Stimulated activated memory B cell treated with anti-CD40 and anti-IgM and Interleukin-4, amounts not matched to agents 10 μg/mL and 1 μg/mL and 100 μg/mL, for 72 hours (primary cell): Measurements from ENCODE around the gene HNRNPDL.

Experiments used
- ATAC-seq: fragments of 150-1000 bp; cut with Tn5 transposase; 2 replicates; pipeline ENCODE4 v1.10.0; 2021
- H3K27ac Mint-ChIP-seq: one replicate; pipeline ENCODE4 v1.8.0; 2022; ENCODE audit warnings: mild to moderate bottlenecking, mixed read lengths
- H3K27me3 Mint-ChIP-seq: one replicate; pipeline ENCODE4 v1.8.0; 2022; ENCODE audit warnings: mixed read lengths
- H3K36me3 Mint-ChIP-seq: one replicate; pipeline ENCODE4 v1.8.0; 2022; ENCODE audit warnings: mixed read lengths
- H3K4me1 Mint-ChIP-seq: one replicate; pipeline ENCODE4 v1.8.0; 2022; ENCODE audit warnings: mixed read lengths
- H3K4me3 Mint-ChIP-seq: one replicate; pipeline ENCODE4 v1.8.0; 2022; ENCODE audit warnings: mild to moderate bottlenecking, moderate library complexity, mixed read lengths
- H3K9me3 Mint-ChIP-seq: one replicate; pipeline ENCODE4 v1.8.0; 2022; ENCODE audit warnings: mixed read lengths

The HNRNPDL gene

GRCh38 chr4:82447886-82448285 lies 17.6 kb upstream of the HNRNPDL start:
- no peaks in the 10 kb centered on the region for H3K9me3 Mint-ChIP-seq
- H3K4me3 Mint-ChIP-seq, result no peak overlapping the region
- H3K27me3 Mint-ChIP-seq, result no peaks in the 10 kb centered on the region
- H3K4me1 Mint-ChIP-seq, result no peaks in the 10 kb centered on the region
- H3K36me3 Mint-ChIP-seq, result peaks cover 45% of the 10 kb centered on the region
- ATAC-seq, result no peak
- H3K27ac Mint-ChIP-seq, result peak overlapping the region; percentile 8

DNA sequence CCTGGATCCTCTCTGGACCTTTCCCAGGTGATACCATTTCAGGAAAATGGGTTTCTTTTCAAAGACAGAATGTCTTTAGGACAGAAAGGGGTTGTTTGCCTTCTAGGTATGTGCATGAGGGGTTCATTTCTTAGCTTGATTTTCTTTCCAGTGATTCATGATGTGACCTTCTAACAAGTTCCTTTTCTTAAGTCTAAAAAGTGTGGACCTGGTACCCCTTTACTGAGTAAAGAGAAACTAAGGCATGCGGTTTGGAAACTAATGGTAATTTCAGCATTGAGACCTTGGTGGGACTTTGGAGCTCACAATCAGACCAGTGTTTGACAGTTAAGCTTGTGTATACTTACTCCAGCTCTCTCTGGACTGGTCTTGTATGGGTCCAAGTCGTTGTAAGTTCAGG lies 8.8 kb upstream of the HNRNPDL start:
- no peak overlapping the region for H3K27ac Mint-ChIP-seq
- no peaks in the 10 kb centered on the region for H3K9me3 Mint-ChIP-seq
- peaks cover 35% of the 10 kb centered on the region for H3K36me3 Mint-ChIP-seq
- no peak overlapping the region for H3K4me3 Mint-ChIP-seq
- H3K4me1 Mint-ChIP-seq, result peaks cover 45% of the 10 kb centered on the region
- no peak for ATAC-seq
- no peaks in the 10 kb centered on the region for H3K27me3 Mint-ChIP-seq

DNA sequence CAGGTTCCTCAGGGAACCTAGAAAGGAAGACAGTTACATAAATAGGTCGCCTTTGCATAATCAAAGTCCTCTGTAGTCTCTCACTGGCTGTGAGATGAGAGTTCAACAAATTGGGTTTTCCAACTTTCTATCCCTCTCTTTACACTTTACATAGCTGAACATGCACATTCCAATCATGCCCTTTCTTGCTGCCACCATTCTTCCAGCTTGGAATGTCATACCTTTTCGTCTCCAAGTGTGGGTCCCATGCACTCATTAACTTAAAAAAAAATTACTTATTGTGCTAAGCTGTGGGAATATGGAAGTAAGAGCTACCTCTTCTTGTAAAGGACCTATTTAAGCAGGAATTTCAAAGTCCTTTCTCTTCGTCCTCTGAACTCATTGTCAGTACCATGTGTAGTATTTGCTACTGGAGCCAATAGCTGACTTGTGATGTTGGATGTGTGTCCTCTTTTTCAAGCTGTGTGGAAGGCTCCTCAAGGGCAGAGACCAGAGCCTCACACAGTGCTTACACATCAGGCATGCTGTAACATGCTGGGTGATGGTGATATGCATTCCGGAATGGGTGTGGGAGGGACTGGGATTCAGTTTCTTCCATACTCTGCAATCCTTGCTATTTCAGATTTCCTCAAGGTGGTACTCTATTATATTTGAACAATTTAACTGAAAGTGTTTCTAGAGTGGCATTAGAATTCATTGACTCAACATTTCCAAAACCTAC lies 7.2 kb upstream of the HNRNPDL start:
- no peak for ATAC-seq
- no peak overlapping the region for H3K4me3 Mint-ChIP-seq
- no peak overlapping the region for H3K27ac Mint-ChIP-seq
- peaks cover 55% of the 10 kb centered on the region for H3K4me1 Mint-ChIP-seq
- H3K27me3 Mint-ChIP-seq, result no peaks in the 10 kb centered on the region
- H3K36me3 Mint-ChIP-seq, result peaks cover 36% of the 10 kb centered on the region
- no peaks in the 10 kb centered on the region for H3K9me3 Mint-ChIP-seq

- Mint-ChIP-seq H3K27me3 (no peaks in the 10 kb centered on the region), H3K36me3 (peaks cover 36% of the 10 kb centered on the region), H3K4me3 (no peak overlapping the region), H3K27ac (no peak overlapping the region), H3K4me1 (peaks cover 61% of the 10 kb centered on the region), H3K9me3 (no peaks in the 10 kb centered on the region)
- ATAC-seq, result no peak
These were observed 6.5 kb upstream of the HNRNPDL start for GRCh38 chr4:82436780-82437179.

DNA sequence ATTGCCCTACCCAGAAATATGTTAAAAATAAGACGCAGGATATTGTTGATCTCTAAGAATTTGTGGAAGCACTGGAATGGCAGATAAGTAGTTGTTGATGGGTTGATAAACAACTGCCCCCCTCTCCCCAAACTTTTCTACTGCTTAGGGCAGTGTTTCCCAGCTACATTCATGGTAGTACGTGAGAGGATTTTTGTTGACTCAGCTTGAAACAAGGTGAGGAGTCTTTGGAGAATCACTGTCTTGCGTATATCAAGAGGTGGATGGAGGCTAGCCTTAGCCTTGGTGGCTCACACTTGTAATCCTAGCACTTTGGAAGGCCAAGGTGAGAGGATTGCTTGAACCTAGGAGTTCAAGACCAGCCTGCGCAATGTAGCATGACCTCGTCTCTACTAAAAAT lies 5.9 kb upstream of the HNRNPDL start:
- Mint-ChIP-seq H3K36me3 (peaks cover 34% of the 10 kb centered on the region), H3K4me1 (peaks cover 63% of the 10 kb centered on the region), H3K27me3 (no peaks in the 10 kb centered on the region), H3K27ac (no peak overlapping the region), H3K9me3 (no peaks in the 10 kb centered on the region), H3K4me3 (no peak overlapping the region)
- no peak for ATAC-seq

GRCh38 chr4:82434949-82435348 lies 4.7 kb upstream of the HNRNPDL start:
- Mint-ChIP-seq H3K9me3 (no peaks in the 10 kb centered on the region), H3K27me3 (no peaks in the 10 kb centered on the region), H3K36me3 (peaks cover 30% of the 10 kb centered on the region), H3K4me3 (no peak overlapping the region), H3K27ac (no peak overlapping the region), H3K4me1 (peaks cover 61% of the 10 kb centered on the region)
- ATAC-seq, result no peak

GRCh38 chr4:82433791-82434190 lies 3.5 kb upstream of the HNRNPDL start:
- H3K9me3 Mint-ChIP-seq, result no peaks in the 10 kb centered on the region
- H3K4me1 Mint-ChIP-seq, result peaks cover 53% of the 10 kb centered on the region
- no peak overlapping the region for H3K27ac Mint-ChIP-seq
- H3K4me3 Mint-ChIP-seq, result no peak overlapping the region
- H3K27me3 Mint-ChIP-seq, result no peaks in the 10 kb centered on the region
- ATAC-seq, result no peak
- H3K36me3 Mint-ChIP-seq, result peaks cover 30% of the 10 kb centered on the region

- H3K9me3 Mint-ChIP-seq, result no peaks in the 10 kb centered on the region
- peaks cover 41% of the 10 kb centered on the region for H3K36me3 Mint-ChIP-seq
- H3K27ac Mint-ChIP-seq, result no peak overlapping the region
- no peaks in the 10 kb centered on the region for H3K27me3 Mint-ChIP-seq
- ATAC-seq, result no peak
- no peak overlapping the region for H3K4me3 Mint-ChIP-seq
- peaks cover 57% of the 10 kb centered on the region for H3K4me1 Mint-ChIP-seq
These were observed 2.3 kb upstream of the HNRNPDL start for GRCh38 chr4:82432596-82432995.

- peaks cover 57% of the 10 kb centered on the region for H3K4me1 Mint-ChIP-seq
These were observed 1.6 kb upstream of the HNRNPDL start for GRCh38 chr4:82431831-82432230.

DNA sequence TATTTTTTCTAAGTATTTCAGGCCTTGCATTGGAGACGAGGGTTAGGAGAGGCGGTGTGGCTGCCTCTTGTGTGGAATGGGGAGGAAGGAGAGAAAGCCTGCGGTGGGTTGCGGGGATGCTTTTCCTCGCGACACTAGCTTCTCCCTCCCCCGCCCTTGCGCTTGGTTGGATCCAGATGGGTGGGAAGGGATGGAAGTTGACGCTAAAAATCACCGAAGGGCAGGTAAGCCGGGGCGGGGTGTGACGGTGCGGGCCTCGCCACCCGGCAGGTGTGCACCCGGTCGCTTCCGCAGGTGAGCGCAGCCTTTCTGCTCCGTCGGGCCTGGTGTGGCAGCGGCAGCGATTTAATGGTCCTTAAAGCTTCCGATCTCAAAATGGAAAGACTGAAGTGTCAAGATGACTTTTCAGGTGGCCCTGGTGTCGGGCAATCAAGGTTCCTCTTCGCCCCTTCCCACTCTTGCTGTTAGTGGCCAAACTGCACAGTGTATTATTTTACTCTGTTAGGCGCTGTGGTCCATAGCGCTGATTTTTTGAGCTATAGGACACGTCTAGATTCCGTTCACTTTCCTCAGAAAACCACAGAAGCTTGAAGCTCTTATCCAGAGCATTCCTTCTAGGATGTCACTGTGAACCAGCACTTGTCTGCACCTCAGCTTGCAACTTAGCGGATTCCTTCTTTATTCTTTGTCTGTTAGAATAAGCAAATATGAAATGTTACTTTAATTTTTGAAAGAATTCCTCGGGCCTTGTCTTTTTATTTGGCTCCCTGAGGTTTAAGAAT lies 893 bp upstream of the HNRNPDL start:
- ATAC-seq, result no peak
- Mint-ChIP-seq H3K9me3 (no peaks in the 10 kb centered on the region), H3K4me3 (peak overlapping the region; percentile 98), H3K36me3 (peaks cover 44% of the 10 kb centered on the region), H3K27me3 (no peaks in the 10 kb centered on the region), H3K27ac (peak overlapping the region; percentile 97), H3K4me1 (peaks cover 60% of the 10 kb centered on the region)

More at GRCh38 chr4:82431831-82432230, 1.6 kb upstream of the HNRNPDL start:
- H3K27me3 Mint-ChIP-seq, result no peaks in the 10 kb centered on the region
- H3K4me3 Mint-ChIP-seq, result peak overlapping the region; percentile 21
- no peak for ATAC-seq
- no peak overlapping the region for H3K27ac Mint-ChIP-seq
- no peaks in the 10 kb centered on the region for H3K9me3 Mint-ChIP-seq
- H3K36me3 Mint-ChIP-seq, result peaks cover 41% of the 10 kb centered on the region

- H3K36me3 Mint-ChIP-seq, result peaks cover 45% of the 10 kb centered on the region
- ATAC-seq, result no peak
- no peaks in the 10 kb centered on the region for H3K27me3 Mint-ChIP-seq
- peak overlapping the region; percentile 98 for H3K4me3 Mint-ChIP-seq
- H3K4me1 Mint-ChIP-seq, result peaks cover 59% of the 10 kb centered on the region
- no peaks in the 10 kb centered on the region for H3K9me3 Mint-ChIP-seq
- peak overlapping the region; percentile 97 for H3K27ac Mint-ChIP-seq
These were observed 502 bp downstream of the HNRNPDL start for GRCh38 chr4:82429728-82430192.

GRCh38 chr4:82428969-82429727 lies 1.1 kb downstream of the HNRNPDL start:
- peak; percentile 83 for ATAC-seq
- Mint-ChIP-seq H3K36me3 (peaks cover 47% of the 10 kb centered on the region), H3K4me3 (peak overlapping the region; percentile 98), H3K27ac (peak overlapping the region; percentile 97), H3K4me1 (peaks cover 56% of the 10 kb centered on the region), H3K9me3 (no peaks in the 10 kb centered on the region), H3K27me3 (no peaks in the 10 kb centered on the region)

DNA sequence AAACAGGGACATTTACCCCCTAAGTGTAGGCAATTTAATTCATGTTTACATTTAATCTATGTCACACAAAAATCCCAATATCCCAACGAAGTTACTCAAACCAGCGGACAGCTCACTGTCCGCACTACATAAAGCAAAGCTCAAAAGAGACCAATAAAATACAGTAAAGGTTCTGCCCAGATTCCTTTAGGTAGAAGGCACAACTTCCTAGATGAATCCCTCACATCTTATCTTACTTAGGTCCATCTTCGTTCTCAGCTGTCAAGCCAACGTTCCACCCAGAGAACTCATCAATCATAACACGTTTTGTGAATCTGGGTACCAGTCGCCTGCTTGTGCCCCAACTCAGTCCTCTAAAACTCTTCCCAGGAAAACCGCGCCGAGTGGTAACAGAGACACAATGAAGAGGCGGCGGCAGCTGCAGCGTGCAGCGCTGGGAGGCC lies 1.7 kb downstream of the HNRNPDL start:
- Mint-ChIP-seq H3K27me3 (no peaks in the 10 kb centered on the region), H3K4me1 (peaks cover 56% of the 10 kb centered on the region), H3K4me3 (peak overlapping the region; percentile 98), H3K36me3 (peaks cover 51% of the 10 kb centered on the region), H3K9me3 (no peaks in the 10 kb centered on the region), H3K27ac (peak overlapping the region; percentile 97)
- no peak for ATAC-seq

GRCh38 chr4:82425478-82425877 lies 4.8 kb downstream of the HNRNPDL start:
- no peak overlapping the region for H3K27ac Mint-ChIP-seq
- ATAC-seq, result no peak
- H3K9me3 Mint-ChIP-seq, result no peaks in the 10 kb centered on the region
- peaks cover 40% of the 10 kb centered on the region for H3K4me1 Mint-ChIP-seq
- no peak overlapping the region for H3K4me3 Mint-ChIP-seq
- H3K27me3 Mint-ChIP-seq, result no peaks in the 10 kb centered on the region
- peaks cover 61% of the 10 kb centered on the region for H3K36me3 Mint-ChIP-seq
